Activated B cell treated with CpG ODN at 0.5 μM for 24 hours (primary cell): ENCODE data around the gene DSCAML1. TPM values are rescaled to one million over a fixed set of nuclear protein-coding genes. Genes with fewer than 3 reads are reported as not detected.

ENCODE experiments used
- ATAC-seq: fragments of 200-7000 bp; cut with Tn5 transposase; one replicate; pipeline ENCODE4 v1.10.0; 2021; ENCODE audit warnings: low read depth, mild to moderate bottlenecking, moderate library complexity
- CTCF ChIA-PET: fragments of 350-600 bp; sonication (Branson Sonifier 250); formaldehyde crosslinking; loops from one replicate; lab custom pipeline; 2021; ENCODE audit warnings: antibody characterized with exemption; lab: Charles Lee
- POLR2A ChIA-PET: fragments of 350-600 bp; sonication (Branson Sonifier 250); formaldehyde crosslinking; loops from one replicate; lab custom pipeline; 2021; ENCODE audit warnings: antibody characterized with exemption; lab: Charles Lee
- DNase-seq: peaks from one replicate; pipeline ENCODE4 v3.0.0; 2022
- H3K27ac Mint-ChIP-seq: one replicate; pipeline ENCODE4 v1.8.0; 2020; ENCODE audit warnings: mixed read lengths
- H3K27me3 Mint-ChIP-seq: one replicate; pipeline ENCODE4 v1.8.0; 2021; ENCODE audit warnings: mixed read lengths
- H3K36me3 Mint-ChIP-seq: one replicate; pipeline ENCODE4 v1.8.0; 2021; ENCODE audit warnings: low read depth, mixed read lengths
- H3K4me1 Mint-ChIP-seq: one replicate; pipeline ENCODE4 v1.8.0; 2021; ENCODE audit warnings: mixed read lengths
- H3K4me3 Mint-ChIP-seq: one replicate; pipeline ENCODE4 v1.8.0; 2020; ENCODE audit warnings: mild to moderate bottlenecking, mixed read lengths
- H3K9me3 Mint-ChIP-seq: one replicate; pipeline ENCODE4 v1.8.0; 2020; ENCODE audit warnings: mixed read lengths
- CTCF ChIP-seq: fragments of 200-600 bp; IDR thresholded peaks from one replicate; pipeline ENCODE4 v1.8.0; 2022; ENCODE audit warnings: antibody characterized with exemption, mild to moderate bottlenecking
- intact Hi-C: fragments of 100-400 bp; cut with micrococcal nuclease; formaldehyde crosslinking; loops from one replicate; pipeline ENCODE4 v1.15.1; 2024
- total RNA-seq: library from RNA; stranded (reverse); gene quantifications from 2 replicates; pipeline ENCODE4 v1.2.3, GENCODE V29; 2022

DSCAML1 gene
- total RNA-seq, 1 donor from 2014 or later, result 3.6 TPM

GRCh38 chr11:117835576-117835975 is 38.6 kb upstream of the DSCAML1 start:
- H3K27me3 Mint-ChIP-seq, result peaks cover 10% of the 10 kb centered on the region
- no peak overlapping the region for H3K4me3 Mint-ChIP-seq
- DNase-seq (no peak), ATAC-seq (no peak)
- H3K9me3 Mint-ChIP-seq, result no peaks in the 10 kb centered on the region
- no peaks in the 10 kb centered on the region for H3K36me3 Mint-ChIP-seq
- intact Hi-C loops, result no loop called here
- no peak for TF ChIP-seq CTCF
- CTCF ChIA-PET, result interaction anchor here (1.1 to 2.2 kb wide), 5 partner anchors 10 to 218 kb away, joined by 3 to 9 read pairs (median 3); partner anchors contain the start of gene FXYD2
- POLR2A ChIA-PET, result interaction anchor here (1.7 kb wide), 2 partner anchors 18 to 111 kb away, joined by 5 to 9 read pairs; no protein-coding TSS in a partner anchor
- no peak overlapping the region for H3K27ac Mint-ChIP-seq
- peaks cover 12% of the 10 kb centered on the region for H3K4me1 Mint-ChIP-seq

GRCh38 chr11:117834838-117835443 is 37.9 kb upstream of the DSCAML1 start:
- Mint-ChIP-seq H3K4me3 (no peak overlapping the region), H3K4me1 (peaks cover 19% of the 10 kb centered on the region), H3K36me3 (no peaks in the 10 kb centered on the region), H3K9me3 (no peaks in the 10 kb centered on the region), H3K27ac (no peak overlapping the region), H3K27me3 (peaks cover 10% of the 10 kb centered on the region)
- POLR2A ChIA-PET, result interaction anchor here (0.9 to 1.7 kb wide), 4 partner anchors 11 to 112 kb away, joined by 5 to 9 read pairs (median 5); partner anchors contain the start of gene FXYD2
- no peak for DNase-seq
- peak; percentile 53 for ATAC-seq
- intact Hi-C loops, result no loop called here
- no peak for TF ChIP-seq CTCF
- CTCF ChIA-PET, result interaction anchor here (0.6 to 2.2 kb wide), 10 partner anchors 9 to 1250 kb away, joined by 3 to 11 read pairs (median 3); partner anchors contain the start of gene FXYD2

- no peak overlapping the region for H3K27ac Mint-ChIP-seq
- intact Hi-C loops, result no loop called here
- no peak for TF ChIP-seq CTCF
- no peaks in the 10 kb centered on the region for H3K9me3 Mint-ChIP-seq
- DNase-seq, result no peak
- POLR2A ChIA-PET, result interaction anchor here (0.5 to 1.7 kb wide), 5 partner anchors 11 to 130 kb away, joined by 5 to 11 read pairs (median 5); partner anchors contain the start of gene FXYD2
- H3K36me3 Mint-ChIP-seq, result no peaks in the 10 kb centered on the region
- peaks cover 24% of the 10 kb centered on the region for H3K4me1 Mint-ChIP-seq
- peaks cover 10% of the 10 kb centered on the region for H3K27me3 Mint-ChIP-seq
- H3K4me3 Mint-ChIP-seq, result no peak overlapping the region
- ATAC-seq, result no peak
- CTCF ChIA-PET, result interaction anchor here (0.7 to 2.2 kb wide), 8 partner anchors 10 to 337 kb away, joined by 3 to 11 read pairs (median 4); no protein-coding TSS in a partner anchor
Observed at GRCh38 chr11:117834068-117834810, 37.2 kb upstream of the DSCAML1 start.

- peaks cover 10% of the 10 kb centered on the region for H3K27me3 Mint-ChIP-seq
- ChIA-PET CTCF (interaction anchor here (1.0 to 2.2 kb wide), 7 partner anchors 10 to 338 kb away, joined by 3 to 11 read pairs (median 7); no protein-coding TSS in a partner anchor), POLR2A (interaction anchor here (1.2 kb wide), 1 partner anchor 18 kb away, joined by 4 read pairs; no protein-coding TSS in a partner anchor)
- DNase-seq (no peak), ATAC-seq (no peak)
- peaks cover 32% of the 10 kb centered on the region for H3K4me1 Mint-ChIP-seq
- no peak for TF ChIP-seq CTCF
- intact Hi-C loops, result no loop called here
- no peak overlapping the region for H3K27ac Mint-ChIP-seq
- H3K4me3 Mint-ChIP-seq, result no peak overlapping the region
- no peaks in the 10 kb centered on the region for H3K36me3 Mint-ChIP-seq
- no peaks in the 10 kb centered on the region for H3K9me3 Mint-ChIP-seq
Observed at GRCh38 chr11:117833401-117833891, 36.4 kb upstream of the DSCAML1 start.
